K562 (cell line): ENCODE results near the gene SLC28A1. TPM values are rescaled to one million over a fixed set of nuclear protein-coding genes. Genes with fewer than 3 reads are reported as not detected.
A peak's percentile ranks its signal among the peaks of the same experiment; 100 is the strongest.

Experiments used
- ATAC-seq: fragments of 200-7000 bp; cut with Tn5 transposase; 3 replicates; pipeline ENCODE4 v1.9.1; 2020; ENCODE audit warnings: moderate library complexity
- BruUV-seq: library from RNA; stranded (reverse); fragments of 400-500 nt; replicated peaks from 2 replicates; lab custom pipeline; 2021; lab: Mats Ljungman, UMichigan
- CTCF ChIA-PET: fragments of 300-600 bp; formaldehyde crosslinking; extraction: SDS; loops from one replicate; lab custom pipeline; 2021; ENCODE audit warnings: low intra/inter-chr PET ratio; lab: Yijun Ruan, JAX
- POLR2A ChIA-PET: fragments of 300-600, 350-650 bp; sonication (Branson Sonifier 250); formaldehyde crosslinking; extraction: SDS; loops from one replicate; lab custom pipeline; 2021; ENCODE audit warnings: antibody characterized with exemption, inconsistent platforms; lab: Yijun Ruan, JAX
- DNase-seq, 4 experiments: peaks; one replicate each; pipeline versions ENCODE4 v3.0.0 to v3.0.0-alpha.2; 2011 to 2018; ENCODE audit warnings: low spot score in 3 of 4, mixed read lengths in 3 of 4; ENCODE audit errors: extremely low read depth in 1 of 4
- FAIRE-seq: peaks from 2 replicates; lab custom pipeline; 2011; peaks lifted over from hg19 to GRCh38; lab: Jason Lieb, UNC
- H2AFZ ChIP-seq: 2 replicates; pipeline ENCODE4 v1.6.0; 2011; ENCODE audit warnings: low read depth, low read length, control low read depth, inconsistent platforms
- H3K27ac ChIP-seq: fragments of 200-600 bp; 3 replicates; pipeline ENCODE4 v1.8.0; 2011; ENCODE audit warnings: low read depth, mild to moderate bottlenecking, control low read depth, inconsistent platforms, low read length, moderate library complexity, mixed read lengths; ENCODE audit errors: extremely low read depth
- H3K27me3 ChIP-seq, 2 experiments: fragments of 300-600 bp in 1 of 2; 2 replicates in 1 of 2; 3 replicates in 1 of 2; pipeline versions ENCODE4 v1.6.0 to v1.8.0; 2011; ENCODE audit warnings: inconsistent platforms in 2 of 2, low read length in 2 of 2, mild to moderate bottlenecking in 1 of 2, mixed read lengths in 1 of 2, moderate library complexity in 1 of 2; ENCODE audit not compliant: control insufficient read depth in 2 of 2, insufficient read depth in 2 of 2
- H3K36me3 ChIP-seq: fragments of 300-600 bp; 3 replicates; pipeline ENCODE4 v1.8.0; 2011; ENCODE audit warnings: mild to moderate bottlenecking, low read length, inconsistent platforms; ENCODE audit not compliant: control insufficient read depth, insufficient read depth
- H3K4me1 ChIP-seq, 2 experiments: fragments of 200-600 bp in 1 of 2; replicated peaks in 1 of 2; 2 replicates in 1 of 2; 3 replicates in 1 of 2; pipeline versions ENCODE4 v1.5.1 to v1.8.0; 2011; ENCODE audit warnings: inconsistent platforms in 2 of 2, low read length in 2 of 2, mild to moderate bottlenecking in 1 of 2, mixed read lengths in 1 of 2, moderate library complexity in 1 of 2; ENCODE audit not compliant: control insufficient read depth in 2 of 2, insufficient read depth in 2 of 2
- H3K4me2 ChIP-seq: 2 replicates; pipeline ENCODE4 v1.6.1; 2011; ENCODE audit warnings: low read length, control low read depth, inconsistent platforms, mixed read lengths; ENCODE audit not compliant: insufficient read depth
- H3K4me3 ChIP-seq: fragments of 200-600 bp; sonication (generic), shearing (Covaris generic); 2 replicates; pipeline ENCODE4 v1.5.1; 2016; ENCODE audit warnings: control low read depth, inconsistent platforms
- H3K79me2 ChIP-seq: fragments of 200-600 bp; 3 replicates; pipeline ENCODE4 v1.8.0; 2011; ENCODE audit warnings: low read length, inconsistent platforms; ENCODE audit not compliant: control insufficient read depth, insufficient read depth
- H3K9ac ChIP-seq, 2 experiments: 2 replicates each; pipeline versions ENCODE4 v1.6.0 to v1.6.1; 2011; ENCODE audit warnings: low read depth in 2 of 2, low read length in 2 of 2, control low read depth in 1 of 2, inconsistent platforms in 1 of 2, mild to moderate bottlenecking in 1 of 2, mixed read lengths in 1 of 2; ENCODE audit not compliant: insufficient read depth in 1 of 2
- H3K9me1 ChIP-seq: one replicate; pipeline ENCODE4 v1.6.0; 2011; ENCODE audit warnings: inconsistent platforms, mild to moderate bottlenecking, low read length, moderate library complexity; ENCODE audit not compliant: control insufficient read depth, insufficient read depth
- H3K9me3 ChIP-seq: replicated peaks from 2 replicates; pipeline ENCODE4 v1.5.1; 2011; ENCODE audit warnings: low read depth, low read length, inconsistent platforms; ENCODE audit not compliant: control insufficient read depth, insufficient read depth
- H4K20me1 ChIP-seq: replicated peaks from 2 replicates; pipeline ENCODE4 v1.6.1; 2011; ENCODE audit warnings: low read length, inconsistent platforms, mixed read lengths; ENCODE audit not compliant: control insufficient read depth, insufficient read depth
- HEY1 ChIP-seq: fragments of 250-450 bp; sonication (Bioruptor Pico); IDR thresholded peaks from 2 replicates; pipeline ENCODE4 v1.5.0; 2020; ENCODE audit warnings: mild to moderate bottlenecking, moderate library complexity, borderline replicate concordance
- RCOR1 ChIP-seq, 2 experiments: IDR thresholded peaks; 2 replicates each; pipeline ENCODE4 v1.6.1; 2012; ENCODE audit warnings: low read depth in 2 of 2, low read length in 2 of 2, borderline replicate concordance in 1 of 2, improper control_type of control experiment in 1 of 2
- SMARCE1 ChIP-seq: fragments of 450-650 bp; IDR thresholded peaks from 2 replicates; pipeline ENCODE4 v1.7.1; 2016; ENCODE audit warnings: mild to moderate bottlenecking
- SPI1 ChIP-seq: IDR thresholded peaks from 2 replicates; pipeline ENCODE4 v1.6.1; 2011; ENCODE audit warnings: low read depth, low read length, control low read depth, borderline replicate concordance
- TAF7 ChIP-seq: fragments of 450-650 bp; IDR thresholded peaks from 2 replicates; pipeline ENCODE4 v1.6.1; 2016; ENCODE audit warnings: missing genetic modification characterization, missing compliant biosample characterization
- ZNF253 ChIP-seq: fragments of 250-450 bp; sonication (Bioruptor Pico); conservative IDR thresholded peaks from 2 replicates; pipeline ENCODE4 v1.6.1; 2021; ENCODE audit warnings: mild to moderate bottlenecking
- WGBS: fragments of 100-300 bp; shearing (Covaris generic); methylation state at CpG from one replicate; pipeline ENCODE4 v1.1.6; 2016; ENCODE audit warnings: low coverage, mixed read lengths; ENCODE audit not compliant: insufficient coverage; ENCODE audit errors: missing lambda C conversion rate; 5-methylcytosine and 5-hydroxymethylcytosine counted together
- in situ Hi-C: fragments of 300-500 bp; cut with MboI; formaldehyde crosslinking; loops from 4 replicates; pipeline ENCODE4 v1.15.0; 2018; ENCODE audit warnings: inconsistent platforms, mixed read lengths
- intact Hi-C: fragments of 100-400 bp; cut with micrococcal nuclease; formaldehyde crosslinking; loops from 2 replicates; pipeline ENCODE4 v1.14.2; 2022
- polyA plus RNA-seq, 8 experiments: library from polyadenylated mRNA; depleted of rRNA in 4 of 8; stranded (reverse) in 5 of 8; unstranded in 3 of 8; fragments of >200 nt; fragmentation: Nextera tagmentation in 2 of 8; fragmentation: Illumina TruSeq in 1 of 8; extraction: Ambion mirVana in 2 of 8; extraction: Trizol in 1 of 8; gene quantifications; 2 replicates each; pipeline versions ENCODE4 v1.2.1 to v1.2.3, GENCODE V29; 2011 to 2014; ENCODE audit warnings: inconsistent platforms in 1 of 8, missing spikeins in 1 of 8
- total RNA-seq, 7 experiments: library from RNA; depleted of rRNA in 6 of 7; stranded (reverse); fragments of >200 nt in 6 of 7; fragmentation: Illumina TruSeq in 2 of 7; extraction: Trizol in 2 of 7; gene quantifications; 2 replicates each; pipeline versions ENCODE4 v1.2.1 to v1.2.3, GENCODE V29; 2011 to 2021; ENCODE audit warnings: low replicate concordance in 1 of 7
- TF ChIP-seq, protein P1 (sequence below): sonication (generic); formaldehyde crosslinking; IDR thresholded peaks from 2 replicates; pipeline ENCODE4 v1.8.0; 2022; ENCODE audit warnings: missing genetic modification reagents, mild to moderate bottlenecking, moderate library complexity, borderline replicate concordance
- TF ChIP-seq, protein P2 (sequence below): sonication (generic); formaldehyde crosslinking; IDR thresholded peaks from 2 replicates; pipeline ENCODE4 v1.8.0; 2022; ENCODE audit warnings: mild to moderate bottlenecking, missing genetic modification reagents

SLC28A1 gene
- total and polyA plus RNA-seq, 9 of the 15 experiments (the other 6 are each of a cell fraction or from before 2014, with no cell fraction given): 0.04 TPM; not detected in 8

DNA sequence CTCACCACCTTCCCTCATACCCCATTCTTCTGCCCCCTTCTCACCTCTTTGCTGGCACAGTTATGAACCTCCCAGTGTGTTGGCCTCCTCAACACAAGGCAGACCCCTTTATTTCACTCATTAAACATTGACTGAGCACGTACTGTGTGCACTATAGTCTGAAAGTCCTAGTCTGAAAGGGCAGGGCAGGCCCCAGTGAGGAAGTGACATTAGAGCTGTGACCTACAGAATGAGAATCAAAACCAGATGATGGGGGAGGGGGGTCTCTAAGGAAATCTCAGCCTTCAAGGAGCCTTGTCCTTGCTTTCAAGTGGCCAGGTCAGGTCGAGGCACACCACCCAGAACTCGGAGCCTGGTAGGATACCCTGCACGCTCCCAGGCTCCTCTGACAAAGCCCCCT is 3.5 kb downstream of the SLC28A1 start:
- intact Hi-C loops: loop anchor here (10.0 kb wide), 1 partner anchor 157 kb away; no protein-coding TSS in a partner anchor
- CTCF ChIA-PET: no interaction called here

DNA sequence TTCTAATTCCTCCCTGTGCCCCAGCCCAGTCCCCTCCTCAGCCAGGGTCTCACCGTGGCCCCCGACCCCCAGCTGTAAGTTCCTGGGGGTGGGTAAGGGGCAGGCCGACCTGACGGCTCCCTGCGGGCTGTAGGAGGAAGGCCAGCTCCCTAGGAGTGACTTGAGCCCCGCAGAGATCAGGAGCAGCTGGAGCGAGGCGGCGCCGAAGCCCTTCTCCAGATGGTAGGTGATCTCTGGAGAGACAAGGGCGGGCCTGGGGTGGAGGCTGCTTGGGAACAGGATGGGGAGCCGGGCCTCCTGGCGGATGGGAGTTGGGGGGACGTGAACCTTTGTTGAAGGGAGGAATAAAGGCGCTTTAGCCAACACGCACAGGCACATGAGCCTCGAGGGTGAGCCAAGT is 4.2 kb downstream of the SLC28A1 start:
- Histone ChIP-seq H3K9me1 (no peaks in the 10 kb centered on the region), H3K4me1 (peaks cover 3 to 10% of the 10 kb centered on the region in 2 experiments; a peak in 3 of 5 replicates), H3K27me3 (peaks cover 3 to 23% of the 10 kb centered on the region in 2 experiments; a peak in 4 of 5 replicates), H3K9me3 (no peaks in the 10 kb centered on the region), H2AFZ (peak overlapping the region; percentile 23; the same call in 1 of the 2 replicates), H3K4me2 (no peak overlapping the region), H3K9ac (no peak overlapping the region), H3K27ac (no peak overlapping the region), H3K4me3 (no peak overlapping the region), H3K79me2 (no peaks in the 10 kb centered on the region), H4K20me1 (no peaks in the 10 kb centered on the region), H3K36me3 (no peaks in the 10 kb centered on the region)
- WGBS: 13% methylated on average over 17 of the region's 17 CpGs
- ChIA-PET CTCF (no interaction called here), POLR2A (interaction anchor here (0.6 to 0.7 kb wide), 2 partner anchors 9 to 10 kb away, joined by 3 read pairs; no protein-coding TSS in a partner anchor)
- in situ Hi-C loops: loop anchor here (25.0 kb wide), 1 partner anchor 301 kb away; no protein-coding TSS in a partner anchor
- TF ChIP-seq HEY1 (CRISPR knock-in tag) (no peak), ZNF253 (CRISPR knock-in tag) (no peak), SMARCE1 (no peak), RCOR1 (IDR thresholded peaks at IDR 0.05; ENCODE audit: borderline replicate concordance in 1 of 2, low read depth in 2 of 2, low read length in 2 of 2) (no peak)
- TF ChIP-seq, protein P1, sequence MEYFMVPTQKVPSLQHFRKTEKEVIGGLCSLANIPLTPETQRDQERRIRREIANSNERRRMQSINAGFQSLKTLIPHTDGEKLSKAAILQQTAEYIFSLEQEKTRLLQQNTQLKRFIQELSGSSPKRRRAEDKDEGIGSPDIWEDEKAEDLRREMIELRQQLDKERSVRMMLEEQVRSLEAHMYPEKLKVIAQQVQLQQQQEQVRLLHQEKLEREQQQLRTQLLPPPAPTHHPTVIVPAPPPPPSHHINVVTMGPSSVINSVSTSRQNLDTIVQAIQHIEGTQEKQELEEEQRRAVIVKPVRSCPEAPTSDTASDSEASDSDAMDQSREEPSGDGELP (CRISPR knock-in tag): 0 out of 2 replicates have a peak, but pooled peaks have one; percentile 22
- TF ChIP-seq, protein P2, sequence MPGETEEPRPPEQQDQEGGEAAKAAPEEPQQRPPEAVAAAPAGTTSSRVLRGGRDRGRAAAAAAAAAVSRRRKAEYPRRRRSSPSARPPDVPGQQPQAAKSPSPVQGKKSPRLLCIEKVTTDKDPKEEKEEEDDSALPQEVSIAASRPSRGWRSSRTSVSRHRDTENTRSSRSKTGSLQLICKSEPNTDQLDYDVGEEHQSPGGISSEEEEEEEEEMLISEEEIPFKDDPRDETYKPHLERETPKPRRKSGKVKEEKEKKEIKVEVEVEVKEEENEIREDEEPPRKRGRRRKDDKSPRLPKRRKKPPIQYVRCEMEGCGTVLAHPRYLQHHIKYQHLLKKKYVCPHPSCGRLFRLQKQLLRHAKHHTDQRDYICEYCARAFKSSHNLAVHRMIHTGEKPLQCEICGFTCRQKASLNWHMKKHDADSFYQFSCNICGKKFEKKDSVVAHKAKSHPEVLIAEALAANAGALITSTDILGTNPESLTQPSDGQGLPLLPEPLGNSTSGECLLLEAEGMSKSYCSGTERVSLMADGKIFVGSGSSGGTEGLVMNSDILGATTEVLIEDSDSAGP (CRISPR knock-in tag): no peak
- FAIRE-seq (no peak), ATAC-seq (no peak), DNase-seq (peak in 2 of 4 experiments; percentile 31 to 38)
- no TSS peak for BruUV-seq
- intact Hi-C loops: loop anchor here (10.0 kb wide), 1 partner anchor 156 kb away; no protein-coding TSS in a partner anchor

More for the DNA sequence above, 3.5 kb downstream of the SLC28A1 start:
- H3K27me3 ChIP-seq: peaks cover 2 to 16% of the 10 kb centered on the region in 2 experiments; a peak in 3 of 5 replicates
- 0 out of 2 replicates have a peak overlapping the region, but pooled peaks have one; percentile 17 for H2AFZ ChIP-seq
- BruUV-seq: no TSS peak
- no peaks in the 10 kb centered on the region for H3K9me3 ChIP-seq
- no peak overlapping the region for H3K27ac ChIP-seq
- DNase-seq: no peak
- no peaks in the 10 kb centered on the region for H4K20me1 ChIP-seq
- ATAC-seq: no peak
- POLR2A ChIA-PET: interaction anchor here (0.7 kb wide), 1 partner anchor 10 kb away, joined by 3 read pairs; no protein-coding TSS in a partner anchor
- H3K4me3 ChIP-seq: no peak overlapping the region
- peaks cover 3 to 10% of the 10 kb centered on the region in 2 experiments; a peak in 3 of 5 replicates for H3K4me1 ChIP-seq
- H3K36me3 ChIP-seq: no peaks in the 10 kb centered on the region
- 0% methylated on average over 1 of the region's 4 CpGs for WGBS
- no peak for FAIRE-seq
- in situ Hi-C loops: loop anchor here (25.0 kb wide), 1 partner anchor 301 kb away; no protein-coding TSS in a partner anchor
- no peak overlapping the region for H3K9ac ChIP-seq
- H3K4me2 ChIP-seq: no peak overlapping the region
- no peaks in the 10 kb centered on the region for H3K9me1 ChIP-seq
- 0 out of 2 replicates have a peak, but pooled peaks have one; percentile 3 for TF ChIP-seq SPI1
- no peak for TF ChIP-seq TAF7 (tag)
- H3K79me2 ChIP-seq: no peaks in the 10 kb centered on the region
